Neuronal stem cell (in vitro differentiated cells): ENCODE measurements around the gene STOX2.

ENCODE experiments used
- DNase-seq: peaks from one replicate; pipeline ENCODE4 v3.0.0-alpha.2; 2013; ENCODE audit warnings: low spot score
- H2AFZ ChIP-seq: one replicate; pipeline ENCODE4 v1.6.1; 2013; ENCODE audit warnings: mild to moderate bottlenecking, low read length, inconsistent platforms
- H2AK5ac ChIP-seq: 2 replicates; pipeline ENCODE4 v1.6.1; 2013; ENCODE audit warnings: low read depth, mild to moderate bottlenecking, inconsistent platforms, low read length, moderate library complexity, mixed read lengths
- H2BK120ac ChIP-seq: 2 replicates; pipeline ENCODE4 v1.6.1; 2013; ENCODE audit warnings: low read depth, mild to moderate bottlenecking, inconsistent platforms, low read length, moderate library complexity, mixed read lengths
- H2BK12ac ChIP-seq: one replicate; pipeline ENCODE4 v1.6.1; 2013; ENCODE audit warnings: low read length, inconsistent platforms
- H2BK15ac ChIP-seq: 2 replicates; pipeline ENCODE4 v1.6.1; 2013; ENCODE audit warnings: mild to moderate bottlenecking, low read length, inconsistent platforms, mixed read lengths
- H2BK5ac ChIP-seq: one replicate; pipeline ENCODE4 v1.6.1; 2013; ENCODE audit warnings: inconsistent platforms, mild to moderate bottlenecking, low read length, moderate library complexity
- H3K14ac ChIP-seq: one replicate; pipeline ENCODE4 v1.6.1; 2013; ENCODE audit warnings: low read length, inconsistent platforms
- H3K18ac ChIP-seq: 2 replicates; pipeline ENCODE4 v1.6.1; 2013; ENCODE audit warnings: low read length, inconsistent platforms
- H3K23ac ChIP-seq: 2 replicates; pipeline ENCODE4 v1.6.1; 2013; ENCODE audit warnings: low read depth, mild to moderate bottlenecking, mixed read lengths, low read length, inconsistent platforms; ENCODE audit not compliant: poor library complexity
- H3K27ac ChIP-seq: replicated peaks from 3 replicates; pipeline ENCODE4 v1.5.1; 2013; ENCODE audit warnings: low read length, inconsistent platforms
- H3K27me3 ChIP-seq, 3 experiments: 2 replicates each; pipeline ENCODE4 v1.6.1; 2013; ENCODE audit warnings: low read length in 3 of 3, mild to moderate bottlenecking in 2 of 3, inconsistent platforms in 1 of 3, low read depth in 1 of 3, mixed read lengths in 1 of 3, moderate library complexity in 1 of 3; ENCODE audit not compliant: control insufficient read depth in 3 of 3, insufficient read depth in 3 of 3
- H3K36me3 ChIP-seq, 2 donors: replicated peaks in 1 of 2; 2 replicates each; pipeline ENCODE4 v1.6.1; 2013; ENCODE audit warnings: low read length in 2 of 2; ENCODE audit not compliant: control insufficient read depth in 2 of 2, insufficient read depth in 2 of 2
- H3K4ac ChIP-seq: 2 replicates; pipeline ENCODE4 v1.6.1; 2013; ENCODE audit warnings: inconsistent platforms, mild to moderate bottlenecking, low read length, moderate library complexity
- H3K4me1 ChIP-seq, 2 donors: 1 replicate in 1 of 2; 2 replicates in 1 of 2; pipeline ENCODE4 v1.6.1; 2013; ENCODE audit warnings: low read length in 2 of 2, low read depth in 1 of 2; ENCODE audit not compliant: control insufficient read depth in 2 of 2, insufficient read depth in 1 of 2
- H3K4me2 ChIP-seq: one replicate; pipeline ENCODE4 v1.6.1; 2013; ENCODE audit warnings: mild to moderate bottlenecking, low read length, inconsistent platforms; ENCODE audit not compliant: insufficient read depth, poor library complexity, severe bottlenecking
- H3K4me3 ChIP-seq, 2 donors: 2 replicates each; pipeline ENCODE4 v1.5.1; 2013; ENCODE audit warnings: low read length in 2 of 2, mild to moderate bottlenecking in 2 of 2, inconsistent platforms in 1 of 2, moderate library complexity in 1 of 2
- H3K79me1 ChIP-seq: one replicate; pipeline ENCODE4 v1.6.1; 2013; ENCODE audit warnings: low read depth, mild to moderate bottlenecking, inconsistent platforms, low read length, moderate library complexity
- H3K9ac ChIP-seq: one replicate; pipeline ENCODE4 v1.6.1; 2013; ENCODE audit warnings: mild to moderate bottlenecking, low read depth, low read length, inconsistent platforms; ENCODE audit not compliant: poor library complexity
- H3K9me3 ChIP-seq, 2 donors: replicated peaks in 1 of 2; 2 replicates each; pipeline versions ENCODE3 to v1.6.1; 2013; ENCODE audit warnings: low read length in 2 of 2, mild to moderate bottlenecking in 2 of 2, inconsistent platforms in 1 of 2, low read depth in 1 of 2, mixed read lengths in 1 of 2, moderate library complexity in 1 of 2; ENCODE audit not compliant: control insufficient read depth in 2 of 2, insufficient read depth in 1 of 2
- H4K8ac ChIP-seq: one replicate; pipeline ENCODE4 v1.6.1; 2013; ENCODE audit warnings: low read depth, mild to moderate bottlenecking, inconsistent platforms, low read length, moderate library complexity
- H4K91ac ChIP-seq: one replicate; pipeline ENCODE4 v1.6.1; 2013; ENCODE audit warnings: low read length, low read depth, mild to moderate bottlenecking, inconsistent platforms; ENCODE audit not compliant: poor library complexity
- WGBS, 2 donors: extraction: QIAGEN DNeasy Blood & Tissue Kit; methylation state at CpG; one replicate each; pipeline ENCODE4 v1.1.7; 2013; ENCODE audit warnings: missing lambda C conversion rate in 2 of 2, mixed read lengths in 1 of 2; ENCODE audit not compliant: insufficient read length in 2 of 2, insufficient replicate concordance in 1 of 2; ENCODE audit errors: extremely low coverage in 2 of 2; 5-methylcytosine and 5-hydroxymethylcytosine counted together

Gene STOX2

DNA sequence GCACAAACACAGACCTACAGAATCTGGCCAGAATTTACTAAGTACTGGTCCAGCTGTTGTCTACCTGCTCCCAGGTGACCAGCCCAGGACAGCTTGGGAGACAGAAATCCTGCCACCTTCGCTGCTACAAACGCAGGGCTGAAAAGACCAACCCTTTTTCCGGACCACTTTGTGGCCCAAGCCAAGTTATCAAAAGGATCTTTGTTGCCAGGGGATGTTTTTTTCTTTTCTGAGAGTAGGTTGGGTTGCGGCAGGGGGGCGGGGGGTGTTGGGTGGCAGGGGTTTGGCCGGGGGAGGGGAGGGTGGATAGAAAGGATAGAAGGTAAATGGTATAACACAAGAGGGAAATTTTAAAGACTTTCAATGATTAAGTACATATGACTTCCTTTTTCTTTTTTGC is 63.4 kb downstream of the STOX2 start:
- H3K9ac ChIP-seq, result no peak overlapping the region
- H3K23ac ChIP-seq, result no peak overlapping the region
- WGBS, 2 donors, result no CpG with 5 or more reads among the region's 6 CpGs
- no peak overlapping the region for H2BK5ac ChIP-seq
- H3K4me2 ChIP-seq, result no peak overlapping the region
- H3K9me3 ChIP-seq, result peaks cover 0 to 4% of the 10 kb centered on the region in 2 donors
- H2AK5ac ChIP-seq, result no peak overlapping the region
- no peak overlapping the region for H3K4me3 ChIP-seq
- no peaks in the 10 kb centered on the region for H3K79me1 ChIP-seq
- H2BK15ac ChIP-seq, result no peak overlapping the region
- no peaks in the 10 kb centered on the region for H3K27me3 ChIP-seq
- no peak overlapping the region for H4K91ac ChIP-seq
- no peak overlapping the region for H4K8ac ChIP-seq
- H2BK12ac ChIP-seq, result no peak overlapping the region
- H3K4me1 ChIP-seq, result peaks cover 4 to 12% of the 10 kb centered on the region in 2 donors
- peaks cover 0 to 3% of the 10 kb centered on the region in 2 donors for H3K36me3 ChIP-seq
- no peak overlapping the region for H2BK120ac ChIP-seq
- no peak overlapping the region for H3K14ac ChIP-seq
- H2AFZ ChIP-seq, result no peak overlapping the region
- H3K27ac ChIP-seq, result no peak overlapping the region
- no peak overlapping the region for H3K18ac ChIP-seq
- DNase-seq, result no peak
- H3K4ac ChIP-seq, result no peak overlapping the region

GRCh38 chr4:183968931-183969330 is 63.8 kb downstream of the STOX2 start:
- Histone ChIP-seq H3K4me3 (no peak overlapping the region), H2BK120ac (no peak overlapping the region), H3K14ac (no peak overlapping the region), H2AK5ac (no peak overlapping the region), H4K8ac (no peak overlapping the region), H3K9me3 (peaks cover 0 to 4% of the 10 kb centered on the region in 2 donors), H3K18ac (no peak overlapping the region), H3K9ac (no peak overlapping the region), H3K4me1 (peaks cover 4 to 12% of the 10 kb centered on the region in 2 donors), H3K27me3 (no peaks in the 10 kb centered on the region), H3K4ac (no peak overlapping the region), H2AFZ (no peak overlapping the region), H3K36me3 (peaks cover 0 to 3% of the 10 kb centered on the region in 2 donors), H4K91ac (no peak overlapping the region), H3K79me1 (no peaks in the 10 kb centered on the region), H2BK15ac (no peak overlapping the region), H3K23ac (no peak overlapping the region), H3K4me2 (no peak overlapping the region), H3K27ac (no peak overlapping the region), H2BK12ac (no peak overlapping the region), H2BK5ac (no peak overlapping the region)
- no CpG with 5 or more reads among the region's 5 CpGs for WGBS, 2 donors
- no peak for DNase-seq

GRCh38 chr4:183969596-183969995 is 64.5 kb downstream of the STOX2 start:
- no peak overlapping the region for H2BK120ac ChIP-seq
- WGBS, 2 donors, result no CpG with 5 or more reads among the region's 4 CpGs
- no peak overlapping the region for H2AK5ac ChIP-seq
- H3K23ac ChIP-seq, result no peak overlapping the region
- H3K79me1 ChIP-seq, result no peaks in the 10 kb centered on the region
- H3K36me3 ChIP-seq, result peaks cover 0 to 3% of the 10 kb centered on the region in 2 donors
- H3K4me2 ChIP-seq, result no peak overlapping the region
- no peak overlapping the region for H2BK12ac ChIP-seq
- DNase-seq, result no peak
- no peak overlapping the region for H3K4me3 ChIP-seq
- H4K91ac ChIP-seq, result no peak overlapping the region
- H3K9me3 ChIP-seq, result peaks cover 0 to 9% of the 10 kb centered on the region in 2 donors
- H2BK5ac ChIP-seq, result no peak overlapping the region
- no peak overlapping the region for H3K14ac ChIP-seq
- H2AFZ ChIP-seq, result no peak overlapping the region
- H4K8ac ChIP-seq, result no peak overlapping the region
- H3K27ac ChIP-seq, result no peak overlapping the region
- H3K27me3 ChIP-seq, result no peaks in the 10 kb centered on the region
- peaks cover 4 to 12% of the 10 kb centered on the region in 2 donors for H3K4me1 ChIP-seq
- no peak overlapping the region for H2BK15ac ChIP-seq
- H3K9ac ChIP-seq, result no peak overlapping the region
- no peak overlapping the region for H3K18ac ChIP-seq
- H3K4ac ChIP-seq, result no peak overlapping the region

GRCh38 chr4:183971929-183972490 is 66.9 kb downstream of the STOX2 start:
- no CpG with 5 or more reads among the region's 9 CpGs for WGBS, 2 donors
- DNase-seq, result no peak
- H3K4me2 ChIP-seq, result no peak overlapping the region

More at GRCh38 chr4:183971929-183972490, 66.9 kb downstream of the STOX2 start:
- no peak overlapping the region for H4K91ac ChIP-seq
- no peak overlapping the region for H3K14ac ChIP-seq
- H3K18ac ChIP-seq, result no peak overlapping the region
- no peak overlapping the region for H2AK5ac ChIP-seq
- H3K4ac ChIP-seq, result no peak overlapping the region
- H3K27me3 ChIP-seq, result no peaks in the 10 kb centered on the region
- H2BK120ac ChIP-seq, result no peak overlapping the region
- H2BK15ac ChIP-seq, result no peak overlapping the region
- no peak overlapping the region for H3K4me3 ChIP-seq
- no peak overlapping the region for H2BK5ac ChIP-seq
- peaks cover 0 to 3% of the 10 kb centered on the region in 2 donors for H3K36me3 ChIP-seq
- H3K9ac ChIP-seq, result no peak overlapping the region
- H3K9me3 ChIP-seq, result peaks cover 0 to 15% of the 10 kb centered on the region in 2 donors
- no peak overlapping the region for H2AFZ ChIP-seq
- no peaks in the 10 kb centered on the region for H3K79me1 ChIP-seq
- no peak overlapping the region for H3K23ac ChIP-seq
- no peak overlapping the region for H2BK12ac ChIP-seq
- no peak overlapping the region for H3K27ac ChIP-seq
- H4K8ac ChIP-seq, result no peak overlapping the region
- H3K4me1 ChIP-seq, result peaks cover 4 to 12% of the 10 kb centered on the region in 2 donors
